ENCODE results near the gene CTNNA3.

- no peak for TF ChIP-seq CTCF (IDR thresholded peaks at IDR 0.05; ENCODE audit: extremely low read depth in 1 of 2, insufficient read depth in 1 of 2, low read depth in 1 of 2, low read length in 2 of 2)
- no peak for TF ChIP-seq POLR2AphosphoS5 (IDR thresholded peaks at IDR 0.05; ENCODE audit: insufficient read depth, low read depth, low read length)
- no peak for TF ChIP-seq EZH2 (IDR thresholded peaks at IDR 0.05; ENCODE audit: borderline replicate concordance, low read depth, low read length, severe bottlenecking)
- no peak for TF ChIP-seq GATA2 (IDR thresholded peaks at IDR 0.05; ENCODE audit: insufficient read depth, insufficient read length, low read depth, low read length)
- TF ChIP-seq POLR2A (IDR thresholded peaks at IDR 0.05; ENCODE audit: low read depth, low read length): no peak
- no peak for TF ChIP-seq MYC (IDR thresholded peaks at IDR 0.05; ENCODE audit: low read depth, low read length)
Observed at GRCh38 chr10:66832781-66833422, 863.1 kb downstream of the CTNNA3 start.
